ENCODE data around the gene MXRA7.
A peak's percentile ranks its signal among the peaks of the same experiment; 100 is the strongest.
"Not testable (repeated sequence)": the region's sequence is repeated elsewhere in the genome, so short reads cannot be mapped to it uniquely, and the experiment has no call there.

MXRA7 gene

DNA sequence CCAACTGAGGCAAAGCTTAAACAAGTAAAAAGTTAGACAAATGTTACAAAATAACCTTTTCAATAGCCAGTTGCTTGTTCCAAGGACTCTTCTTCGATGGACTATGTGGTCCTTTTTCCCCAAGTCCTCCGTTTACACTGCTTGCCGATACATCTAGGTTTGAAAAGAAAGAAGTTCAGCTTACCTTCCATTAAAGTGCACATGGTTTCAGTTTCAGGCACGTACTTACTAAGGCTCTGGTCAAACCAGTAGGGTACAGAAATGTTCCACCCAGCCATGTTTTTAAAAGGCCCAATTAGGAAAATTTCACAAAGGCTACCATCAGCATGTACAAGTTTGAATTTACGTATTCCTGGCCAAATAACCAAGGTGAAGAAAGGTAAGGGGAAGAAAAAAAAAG, 24.2 kb upstream of the MXRA7 start:
- TF ChIP-seq, protein P1, sequence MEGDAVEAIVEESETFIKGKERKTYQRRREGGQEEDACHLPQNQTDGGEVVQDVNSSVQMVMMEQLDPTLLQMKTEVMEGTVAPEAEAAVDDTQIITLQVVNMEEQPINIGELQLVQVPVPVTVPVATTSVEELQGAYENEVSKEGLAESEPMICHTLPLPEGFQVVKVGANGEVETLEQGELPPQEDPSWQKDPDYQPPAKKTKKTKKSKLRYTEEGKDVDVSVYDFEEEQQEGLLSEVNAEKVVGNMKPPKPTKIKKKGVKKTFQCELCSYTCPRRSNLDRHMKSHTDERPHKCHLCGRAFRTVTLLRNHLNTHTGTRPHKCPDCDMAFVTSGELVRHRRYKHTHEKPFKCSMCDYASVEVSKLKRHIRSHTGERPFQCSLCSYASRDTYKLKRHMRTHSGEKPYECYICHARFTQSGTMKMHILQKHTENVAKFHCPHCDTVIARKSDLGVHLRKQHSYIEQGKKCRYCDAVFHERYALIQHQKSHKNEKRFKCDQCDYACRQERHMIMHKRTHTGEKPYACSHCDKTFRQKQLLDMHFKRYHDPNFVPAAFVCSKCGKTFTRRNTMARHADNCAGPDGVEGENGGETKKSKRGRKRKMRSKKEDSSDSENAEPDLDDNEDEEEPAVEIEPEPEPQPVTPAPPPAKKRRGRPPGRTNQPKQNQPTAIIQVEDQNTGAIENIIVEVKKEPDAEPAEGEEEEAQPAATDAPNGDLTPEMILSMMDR (IDR thresholded peaks at IDR 0.05; ENCODE audit: low read depth, low read length, missing control alignments) = no peak
- no peak for DNase-seq (ENCODE audit: low read depth)
- H3K4me3 ChIP-seq (ENCODE audit: low read depth, low read length) = peak overlapping the region; percentile 99

DNA sequence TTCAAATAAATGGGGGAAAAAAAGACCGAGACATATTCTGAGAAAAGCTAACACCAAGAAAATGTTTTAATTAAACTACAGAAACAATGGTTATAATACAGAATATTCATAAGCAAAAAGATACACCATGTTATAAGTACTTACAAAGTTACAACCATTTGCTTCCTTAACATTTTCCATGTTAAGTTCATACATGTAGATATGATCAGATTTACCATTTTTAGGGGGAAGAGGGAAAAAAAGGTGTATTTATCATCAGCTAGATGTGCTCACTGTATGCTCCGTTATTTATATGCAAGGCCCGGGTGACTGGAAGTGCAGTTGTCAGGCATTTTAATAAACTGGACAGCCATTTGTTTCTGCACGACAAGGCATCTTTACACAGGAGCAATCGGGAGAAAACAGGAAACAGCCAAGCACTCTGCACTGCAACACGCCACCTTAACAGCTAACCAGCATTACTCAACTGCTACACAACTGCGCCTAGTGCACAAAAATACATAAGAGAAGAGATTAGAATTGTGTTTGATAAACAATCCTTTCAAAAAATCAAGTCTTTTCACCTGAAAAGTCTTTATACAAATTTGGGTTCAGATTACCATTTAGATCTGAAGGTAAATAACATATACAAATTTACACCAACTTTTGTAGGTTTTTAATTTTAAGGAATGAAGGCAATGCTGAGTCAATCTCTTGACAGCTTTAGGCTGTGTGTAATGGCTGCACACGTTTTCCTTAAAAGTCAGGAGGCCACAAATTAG, 23.5 kb upstream of the MXRA7 start:
- DNase-seq (ENCODE audit: low read depth) = no peak
- peak overlapping the region; percentile 99 for H3K4me3 ChIP-seq (ENCODE audit: low read depth, low read length)

DNA sequence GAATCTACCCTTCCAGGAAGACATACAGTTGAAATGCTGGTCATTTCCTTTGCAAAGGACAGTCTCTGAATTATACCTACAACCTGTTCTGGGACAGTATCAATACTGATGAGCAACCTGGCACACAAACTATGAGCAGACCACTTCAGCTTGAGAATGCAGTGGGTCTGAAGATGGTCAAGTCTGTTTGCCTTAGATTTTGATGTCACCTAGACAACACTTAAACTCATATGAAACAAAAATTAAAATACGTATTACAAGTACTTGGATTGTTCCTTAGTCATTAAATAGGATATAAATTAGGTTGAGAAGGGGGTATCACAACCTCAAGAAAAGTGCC, 22.8 kb upstream of the MXRA7 start:
- DNase-seq (ENCODE audit: low read depth) = no peak
- peak overlapping the region; percentile 99; the same call in 1 of the 2 replicates for H3K4me3 ChIP-seq (ENCODE audit: low read depth, low read length)
- TF ChIP-seq, protein P1 (IDR thresholded peaks at IDR 0.05; ENCODE audit: low read depth, low read length, missing control alignments) = no peak

More for the DNA sequence above, 23.5 kb upstream of the MXRA7 start:
- TF ChIP-seq, protein P1 (IDR thresholded peaks at IDR 0.05; ENCODE audit: low read depth, low read length, missing control alignments) = no peak

DNA sequence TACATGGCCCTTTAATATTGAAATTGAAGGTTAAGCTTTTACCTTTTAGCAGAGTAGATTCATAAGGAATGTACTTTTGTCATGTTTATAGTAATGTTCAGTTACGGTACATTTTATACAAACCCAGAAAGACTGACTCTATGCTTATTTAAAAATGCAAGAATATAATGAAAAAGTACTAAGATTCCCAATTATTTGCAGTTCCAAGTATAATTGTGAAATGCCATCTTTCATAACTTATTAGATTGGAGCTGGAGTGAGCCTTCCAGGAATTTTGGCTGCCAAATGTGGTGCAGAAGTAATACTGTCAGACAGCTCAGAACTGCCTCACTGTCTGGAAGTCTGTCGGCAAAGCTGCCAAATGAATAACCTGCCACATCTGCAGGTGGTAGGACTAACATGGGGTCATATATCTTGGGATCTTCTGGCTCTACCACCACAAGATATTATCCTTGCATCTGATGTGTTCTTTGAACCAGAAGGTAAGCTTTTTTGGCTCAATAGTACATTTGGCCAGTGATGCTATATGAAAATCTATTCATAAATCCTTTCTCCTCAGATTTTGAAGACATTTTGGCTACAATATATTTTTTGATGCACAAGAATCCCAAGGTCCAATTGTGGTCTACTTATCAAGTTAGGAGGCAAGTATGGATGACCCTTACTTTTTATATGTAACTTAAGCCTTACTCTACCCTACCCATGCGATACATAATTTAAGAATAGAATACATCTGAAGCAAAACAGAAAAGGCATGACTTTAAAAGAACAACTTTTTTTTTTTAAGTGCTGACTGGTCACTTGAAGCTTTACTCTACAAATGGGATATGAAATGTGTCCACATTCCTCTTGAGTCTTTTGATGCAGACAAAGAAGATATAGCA, 22.2 kb upstream of the MXRA7 start:
- TF ChIP-seq, protein P1 (IDR thresholded peaks at IDR 0.05; ENCODE audit: low read depth, low read length, missing control alignments) = no peak
- no peak for DNase-seq (ENCODE audit: low read depth)
- peak overlapping the region; percentile 99; the same call in 1 of the 2 replicates for H3K4me3 ChIP-seq (ENCODE audit: low read depth, low read length)

DNA sequence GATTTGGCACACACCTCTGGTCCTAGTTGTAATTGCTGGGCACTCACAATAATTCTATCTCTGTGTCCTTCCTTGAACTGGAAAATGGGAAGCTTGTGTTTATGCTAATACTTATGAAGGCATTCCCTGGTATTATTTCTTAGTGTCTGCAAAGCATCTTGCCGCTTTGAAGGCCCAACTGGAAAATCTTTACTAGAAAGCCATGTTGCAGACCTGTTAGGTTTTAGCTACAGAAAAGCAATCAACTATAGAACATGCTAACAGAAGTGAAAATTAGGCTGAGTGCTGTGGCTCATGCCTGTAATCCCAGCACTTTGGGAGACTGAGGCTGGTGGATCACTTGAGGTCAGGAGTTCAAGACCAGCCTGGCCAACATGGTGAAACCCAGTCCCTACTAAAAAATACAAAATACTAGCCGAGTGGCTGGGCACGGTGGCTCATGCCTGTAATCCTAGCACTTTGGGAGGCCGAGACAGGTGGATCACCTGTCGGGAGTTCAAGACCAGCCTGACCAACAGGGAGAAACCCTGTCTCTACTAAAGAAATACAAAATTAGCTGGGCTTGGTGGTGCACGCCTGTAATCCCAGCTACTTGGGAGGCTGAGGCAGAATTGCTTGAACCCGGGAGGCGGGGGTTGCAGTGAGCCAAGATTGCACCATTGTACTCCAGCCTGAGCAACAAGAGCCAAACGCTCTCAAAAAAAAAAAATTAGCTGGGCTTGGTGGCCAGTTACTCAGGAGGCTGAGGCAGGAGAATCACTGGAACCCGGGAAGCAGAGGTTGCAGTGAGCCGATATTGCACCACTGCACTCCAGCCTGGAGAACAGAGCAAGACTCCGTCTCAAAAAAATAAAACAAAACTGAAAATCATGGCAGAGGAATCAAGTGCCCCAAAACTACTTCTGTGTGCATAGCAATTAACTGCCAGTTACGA, 21.3 kb upstream of the MXRA7 start:
- not testable (repeated sequence) for DNase-seq (ENCODE audit: low read depth); H3K4me3 ChIP-seq (ENCODE audit: low read depth, low read length)

DNA sequence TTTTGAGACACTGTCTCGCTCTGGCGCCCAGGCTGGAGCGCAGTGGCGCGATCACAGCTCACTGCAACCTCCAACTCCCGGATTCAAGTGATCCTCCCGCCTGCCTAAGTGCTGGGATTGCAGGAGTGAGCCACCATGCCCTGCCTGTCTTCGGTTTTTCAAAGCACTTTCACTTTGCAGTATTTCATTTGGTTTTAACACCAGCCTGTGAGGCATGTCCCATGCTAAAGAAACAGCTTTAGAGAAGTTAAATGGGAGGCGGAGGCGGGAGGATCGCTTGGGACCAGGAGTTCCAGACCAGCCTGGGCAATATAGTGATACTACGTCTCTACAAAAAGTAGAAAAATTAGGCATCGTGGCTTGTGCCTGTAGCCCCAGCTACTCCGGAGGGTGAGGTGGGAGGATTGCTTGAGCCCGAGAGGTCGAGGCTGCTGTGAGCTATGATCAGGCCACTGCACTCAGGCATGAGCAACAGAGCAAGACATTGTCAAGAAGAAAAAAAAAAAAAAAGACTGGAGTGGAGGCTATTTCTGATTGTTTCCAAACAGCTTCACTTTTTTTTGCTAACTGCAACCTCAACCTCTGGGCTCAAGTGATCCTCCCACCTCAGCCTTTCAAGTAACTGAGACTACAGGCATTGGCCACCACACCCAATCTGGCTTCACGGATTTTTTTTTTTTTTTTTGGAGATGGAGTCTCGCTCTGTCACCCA, 17.1 kb upstream of the MXRA7 start:
- TF ChIP-seq, protein P1 (IDR thresholded peaks at IDR 0.05; ENCODE audit: low read depth, low read length, missing control alignments) = no peak
- DNase-seq (ENCODE audit: low read depth) = no peak
- H3K4me3 ChIP-seq (ENCODE audit: low read depth, low read length) = peak overlapping the region; percentile 80

Measured in GM12864 (cell line).